Measurements from ENCODE around the gene CA10.

The CA10 gene

DNA sequence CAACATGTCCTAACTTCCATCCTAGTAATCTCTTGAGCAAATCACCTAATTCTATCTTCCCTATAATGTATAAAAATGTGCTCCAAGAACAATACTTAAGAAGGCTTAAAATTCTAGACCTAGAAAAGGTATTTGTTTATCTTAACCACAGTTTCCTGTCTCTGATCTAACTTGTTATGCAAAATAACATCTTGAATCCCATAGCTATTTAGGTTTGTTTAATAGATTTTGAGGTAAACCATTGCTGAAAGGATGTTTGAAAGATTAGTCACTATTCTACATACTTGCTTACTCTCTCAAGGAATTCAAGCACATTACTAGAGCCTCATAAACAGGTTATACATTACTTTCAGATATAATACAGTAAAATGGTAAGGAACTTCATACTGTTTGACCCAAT is 13.0 kb downstream of the CA10 start:
- no peak for DNase-seq

DNA sequence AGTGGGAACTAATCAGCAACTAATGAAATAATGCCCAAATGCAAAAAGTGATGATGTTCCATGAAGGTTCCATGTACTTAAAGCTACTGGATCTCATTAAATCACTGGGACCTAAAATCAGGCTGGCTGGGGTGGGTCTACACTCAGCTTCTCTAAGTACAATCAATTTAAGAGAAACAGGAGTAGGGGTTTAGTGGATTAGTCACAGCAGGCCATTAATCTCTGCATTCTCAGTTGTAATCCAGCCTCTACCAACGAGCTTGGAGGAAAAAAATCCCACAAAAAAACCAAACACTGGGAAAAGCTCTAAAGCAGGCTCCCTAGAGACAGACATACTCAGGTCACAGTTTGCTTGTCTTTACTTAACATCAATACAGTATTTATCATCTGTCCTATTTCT is 15.0 kb downstream of the CA10 start:
- no peak for DNase-seq

DNA sequence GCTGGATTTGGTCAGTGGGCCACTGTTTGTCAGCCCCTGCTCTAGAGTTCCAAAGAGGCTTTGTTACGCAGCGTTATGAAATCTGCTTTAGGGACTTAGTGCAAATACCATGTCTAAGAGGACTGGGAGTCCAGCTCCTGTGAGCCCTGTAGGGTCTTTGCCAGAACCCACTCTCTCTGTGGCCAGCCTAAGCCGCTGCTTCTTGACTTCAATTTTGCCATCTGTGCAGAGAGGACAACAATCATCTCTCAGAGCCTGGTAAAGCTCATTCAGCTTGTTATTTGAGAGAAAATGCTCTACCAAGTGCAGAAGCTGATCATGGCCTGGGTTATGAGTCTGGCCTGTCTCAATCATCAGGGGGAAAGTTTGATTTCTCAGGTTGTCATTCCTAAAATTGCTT is 17.9 kb downstream of the CA10 start:
- DNase-seq: no peak

DNA sequence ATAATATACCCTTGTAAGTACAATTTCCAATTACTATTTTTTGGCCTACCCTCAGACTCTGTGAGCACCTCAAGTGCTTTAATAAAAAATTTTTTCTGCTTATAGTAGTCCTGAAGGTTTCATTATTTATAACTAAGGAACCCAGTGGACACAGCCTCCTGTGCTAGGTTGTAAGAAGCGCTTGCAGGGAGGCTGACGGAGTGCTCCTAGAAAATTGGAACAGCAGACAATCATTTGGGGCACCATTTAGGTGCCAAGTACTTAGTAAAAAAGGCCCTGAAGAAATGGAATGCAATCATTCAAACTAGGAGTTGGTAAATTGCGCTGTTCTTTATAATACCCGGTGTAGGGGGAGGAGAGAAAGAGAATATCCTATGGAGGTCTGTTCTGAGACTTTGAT is 19.8 kb downstream of the CA10 start:
- DNase-seq: no peak

DNA sequence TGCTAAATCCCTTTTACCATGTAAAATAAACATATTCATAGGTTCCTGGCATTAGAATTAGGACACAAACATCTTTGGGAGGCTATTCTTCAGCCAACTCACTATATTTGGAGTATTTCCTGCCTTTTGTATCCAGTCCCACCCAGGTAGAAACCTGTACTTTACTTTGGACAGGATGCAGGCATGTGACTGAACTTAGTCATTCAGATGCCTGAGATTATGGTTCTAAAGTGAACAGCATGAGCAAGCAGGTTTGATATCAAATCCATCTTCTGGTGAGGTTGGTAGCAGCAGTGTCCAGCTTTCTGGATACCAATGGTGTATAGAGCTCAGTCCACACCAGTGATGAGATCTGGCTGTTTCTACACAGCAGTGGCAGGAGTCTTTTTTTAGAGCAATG is 20.2 kb downstream of the CA10 start:
- no peak for DNase-seq

DNA sequence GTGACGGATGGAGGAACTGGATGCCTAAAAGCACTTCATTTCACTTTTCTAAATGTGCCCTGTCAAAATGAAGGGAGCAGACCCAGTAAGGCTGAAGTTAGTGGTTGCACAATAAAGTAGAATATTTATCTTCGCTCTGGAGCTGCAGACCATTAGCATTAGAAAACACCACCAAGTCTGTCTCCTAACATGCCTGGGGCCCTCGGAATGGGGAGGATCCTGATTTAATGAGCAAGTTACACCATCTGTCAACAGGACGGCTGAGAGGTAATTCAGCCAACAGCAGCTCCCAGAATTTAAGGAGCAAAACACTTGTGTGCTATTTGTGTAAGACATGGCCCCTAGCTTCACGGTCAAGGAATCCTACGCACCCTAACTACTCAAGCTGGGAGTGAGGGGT is 22.3 kb downstream of the CA10 start:
- no peak for DNase-seq

DNA sequence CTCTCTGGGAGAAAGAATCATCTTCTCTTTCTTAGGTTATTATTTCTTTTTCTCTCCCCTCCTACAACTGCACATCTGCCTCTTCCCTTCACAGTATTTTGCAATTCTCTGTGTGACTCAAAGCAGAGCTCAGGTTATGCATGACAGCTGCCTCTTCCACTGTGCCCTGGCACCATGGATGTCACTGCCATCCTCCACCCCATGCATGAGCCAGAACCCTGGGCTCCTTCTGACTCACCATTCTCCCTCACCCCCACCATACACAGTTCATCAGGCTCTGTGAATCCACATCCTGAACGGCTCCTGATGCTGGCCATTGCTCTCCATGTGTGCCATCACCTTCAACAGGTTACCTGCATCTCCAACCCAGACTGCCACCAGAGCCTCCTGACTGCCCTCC is 23.9 kb downstream of the CA10 start:
- no peak for DNase-seq

DNA sequence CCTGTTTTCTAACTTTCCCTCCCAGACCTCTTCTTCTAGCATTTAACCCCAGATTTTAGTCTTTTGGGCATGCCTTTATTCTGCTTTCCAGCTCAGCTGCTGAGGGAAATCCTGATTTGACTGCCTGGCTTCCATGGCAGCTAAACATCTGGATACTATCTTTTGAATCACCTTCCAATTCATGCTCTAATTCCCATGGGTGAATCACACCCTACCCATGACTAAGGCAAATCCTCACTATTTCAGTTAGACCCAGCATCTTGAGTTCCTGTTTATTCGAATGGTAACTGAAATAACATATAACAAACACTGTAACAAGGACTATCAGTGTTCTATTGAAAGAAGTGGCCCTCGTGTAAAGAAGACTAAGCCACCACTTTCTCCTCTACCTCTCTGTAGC is 29.8 kb downstream of the CA10 start:
- DNase-seq: no peak

DNA sequence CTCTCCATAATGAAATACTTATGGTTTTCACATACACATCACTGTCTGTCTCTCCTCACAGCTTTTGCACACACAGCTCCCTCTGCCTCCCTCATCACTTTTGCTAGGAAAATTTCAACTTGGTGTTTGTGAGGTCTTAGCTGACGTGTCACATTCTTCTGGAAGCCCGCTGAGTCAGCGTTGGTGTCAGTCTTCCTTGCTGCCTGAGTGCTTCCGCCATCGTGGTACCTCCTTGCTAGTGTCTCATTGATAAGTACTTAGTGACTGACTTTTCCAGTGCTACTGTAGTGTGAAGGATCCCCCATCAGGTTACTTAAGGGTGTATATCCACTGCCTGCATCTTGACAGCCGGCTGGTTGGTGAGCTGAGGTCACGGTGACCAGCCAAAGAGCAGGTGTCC is 33.5 kb downstream of the CA10 start:
- no peak for DNase-seq

DNA sequence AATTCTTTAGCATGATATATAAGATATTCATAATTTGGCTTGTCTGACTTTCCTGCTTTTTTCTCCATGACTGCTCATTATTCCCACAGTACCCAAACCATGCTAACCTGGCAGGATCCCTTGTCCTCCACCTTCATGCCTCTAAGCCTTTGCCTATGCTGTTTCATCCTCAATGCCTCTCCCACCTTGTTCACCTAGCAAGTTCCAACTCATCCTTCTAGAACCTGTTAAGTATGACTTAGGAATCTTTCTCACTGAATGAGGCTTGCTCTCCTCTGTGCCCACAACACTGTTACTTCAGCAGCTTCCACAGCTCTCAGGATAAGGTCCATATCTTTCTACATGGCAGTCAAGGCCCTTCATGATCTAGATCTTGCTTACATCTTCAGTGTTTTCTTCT is 34.0 kb downstream of the CA10 start:
- no peak for DNase-seq

DNA sequence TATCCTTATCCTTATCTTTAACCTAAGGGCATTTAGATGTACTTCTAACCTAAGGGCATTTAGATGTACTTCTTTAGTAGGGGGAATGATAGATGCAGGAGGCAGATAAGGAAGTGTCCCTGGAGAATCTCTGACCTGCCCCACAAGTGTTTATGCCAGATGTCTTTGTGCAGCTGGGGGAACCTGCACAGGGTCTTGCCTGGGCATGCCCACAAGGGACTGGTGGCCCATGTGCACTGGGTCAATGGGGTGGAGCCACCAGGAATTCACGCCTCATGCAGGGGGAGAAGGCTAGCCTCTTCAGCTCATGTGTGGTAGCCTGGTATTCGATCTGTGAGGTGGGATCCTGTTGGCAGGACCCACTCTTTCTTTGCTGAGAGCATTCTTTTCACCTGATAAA is 38.0 kb downstream of the CA10 start:
- no peak for DNase-seq

DNA sequence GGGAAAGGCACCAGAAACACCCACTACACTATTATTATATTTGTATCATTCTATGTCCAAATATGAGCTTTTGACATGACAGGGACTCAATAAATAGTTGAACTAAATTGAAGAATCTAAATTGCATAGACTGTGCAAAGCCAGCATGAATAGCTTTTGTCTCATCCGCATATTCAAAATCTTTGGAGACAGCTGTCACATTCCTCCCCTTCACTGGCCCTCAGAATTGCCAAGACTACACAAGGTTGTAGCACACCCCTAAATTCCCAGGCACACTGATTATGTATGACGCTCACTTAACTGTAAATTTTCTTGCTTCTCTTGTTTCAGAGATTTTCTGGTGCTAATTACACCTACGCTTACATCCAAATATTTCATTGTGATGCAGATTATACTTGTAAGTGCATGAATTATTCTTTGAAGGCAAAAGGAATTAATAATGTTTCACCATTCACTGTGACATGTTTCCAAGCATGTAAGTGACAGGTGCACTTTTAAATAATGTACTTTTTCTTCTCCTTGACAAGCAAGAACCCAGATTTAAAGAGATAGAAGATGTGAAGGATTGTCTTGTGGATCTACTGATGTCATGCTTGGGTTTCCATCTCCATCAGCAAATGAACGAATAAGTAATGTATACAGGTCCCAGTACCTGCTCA is 47.5 kb downstream of the CA10 start:
- DNase-seq: no peak

DNA sequence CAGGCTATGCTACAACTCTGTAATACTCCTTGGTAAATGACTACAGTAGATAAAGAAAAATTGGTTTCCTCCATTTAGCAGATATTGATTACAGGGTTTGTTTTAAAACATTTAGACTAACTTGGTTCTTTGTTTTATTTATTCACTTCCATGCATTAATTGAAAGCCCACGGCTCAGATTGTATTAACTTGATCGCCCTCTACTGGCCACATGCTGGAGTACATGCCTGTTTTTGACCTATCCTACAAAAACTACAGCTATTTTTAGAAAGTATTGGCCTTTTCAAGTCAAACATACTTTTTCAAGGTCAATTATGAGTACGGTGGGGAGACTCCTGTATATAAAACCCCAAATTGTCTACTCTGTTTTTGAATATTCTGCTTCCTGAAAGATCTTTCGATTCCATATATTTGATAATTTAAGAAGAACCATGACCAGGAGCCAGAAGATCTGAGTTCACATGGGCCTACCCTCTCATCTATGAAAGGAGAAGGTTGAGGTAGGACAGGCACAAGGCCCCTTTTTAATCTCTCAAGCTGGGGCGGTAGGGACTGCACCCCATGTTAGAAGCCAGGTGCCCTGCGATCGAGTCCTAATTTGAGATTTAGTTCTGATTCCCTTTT is 51.8 kb downstream of the CA10 start:
- peak; percentile 45 for DNase-seq

DNA sequence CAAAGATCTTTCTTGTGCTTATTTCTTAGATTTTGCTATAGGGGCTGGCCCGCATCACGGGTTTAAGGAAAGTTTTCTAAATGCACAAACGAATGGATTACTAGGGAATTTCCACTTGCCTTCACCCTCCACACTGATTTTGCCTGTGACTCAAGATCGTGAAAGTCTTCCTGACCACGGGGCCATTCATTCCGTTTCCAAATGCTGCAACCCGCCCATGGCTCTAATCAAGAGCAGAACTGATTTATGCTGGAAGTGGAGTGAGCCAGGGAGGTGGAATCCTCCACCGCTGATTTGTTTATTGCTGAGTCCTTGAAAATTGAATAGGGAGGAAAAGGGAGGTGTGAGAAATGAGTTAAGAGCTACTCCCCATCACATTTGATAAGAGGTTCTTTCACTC is 52.4 kb downstream of the CA10 start:
- no peak for DNase-seq

DNA sequence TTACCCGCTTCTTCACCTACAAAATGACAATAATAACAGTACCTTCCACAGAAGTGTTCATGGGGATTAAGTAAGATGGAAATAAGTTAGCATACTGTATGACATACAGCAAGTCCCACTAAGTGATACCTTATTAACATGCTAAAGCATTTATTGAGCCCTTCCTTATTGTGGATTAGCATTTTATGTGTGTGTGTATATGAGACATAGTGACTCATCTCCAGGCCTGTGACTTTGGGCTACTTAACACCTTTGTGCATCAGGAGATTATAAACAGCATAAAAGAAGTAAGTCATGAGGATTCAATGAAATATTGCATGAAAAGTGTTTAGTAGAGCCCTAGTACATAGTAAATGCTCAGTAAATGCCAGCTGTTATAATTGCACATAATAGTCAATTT is 52.9 kb downstream of the CA10 start:
- no peak for DNase-seq

DNA sequence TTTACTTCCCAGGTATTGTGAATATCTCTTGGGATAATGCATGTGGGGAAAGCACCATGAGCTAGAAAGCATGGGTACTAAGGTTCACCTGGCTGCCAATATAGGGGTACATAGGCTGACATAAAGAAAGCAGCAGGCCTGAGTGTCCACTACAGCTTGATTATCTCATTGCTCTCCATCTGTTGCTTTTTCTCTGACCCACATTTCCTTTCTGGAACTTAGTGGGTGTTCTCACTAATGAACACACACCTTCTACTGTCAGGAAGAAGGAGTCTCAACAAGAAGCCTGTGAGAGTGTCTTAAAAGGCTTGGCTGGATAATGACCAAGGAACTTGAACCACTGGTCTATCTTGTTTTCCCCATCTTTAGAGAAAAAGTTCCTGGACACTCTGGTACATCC is 62.5 kb downstream of the CA10 start:
- no peak for DNase-seq

DNA sequence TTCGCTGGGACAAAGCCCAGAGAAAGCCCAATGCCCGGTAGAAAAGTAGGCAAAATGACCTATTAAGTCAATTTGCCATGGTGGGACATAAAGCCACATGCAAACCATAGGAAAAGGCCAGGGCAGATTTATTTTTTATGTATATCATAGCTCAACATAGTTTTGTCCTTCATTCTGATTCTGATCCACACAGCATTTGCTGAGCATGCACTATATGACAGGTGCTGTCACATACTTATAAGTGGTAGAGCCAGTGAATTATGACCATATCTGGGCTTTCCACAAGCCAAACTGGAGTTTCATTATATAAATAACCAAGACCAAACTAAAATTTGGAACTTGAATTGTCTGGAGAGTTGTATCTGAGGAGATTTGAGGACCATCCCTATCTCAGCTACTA is 74.3 kb downstream of the CA10 start:
- no peak for DNase-seq

DNA sequence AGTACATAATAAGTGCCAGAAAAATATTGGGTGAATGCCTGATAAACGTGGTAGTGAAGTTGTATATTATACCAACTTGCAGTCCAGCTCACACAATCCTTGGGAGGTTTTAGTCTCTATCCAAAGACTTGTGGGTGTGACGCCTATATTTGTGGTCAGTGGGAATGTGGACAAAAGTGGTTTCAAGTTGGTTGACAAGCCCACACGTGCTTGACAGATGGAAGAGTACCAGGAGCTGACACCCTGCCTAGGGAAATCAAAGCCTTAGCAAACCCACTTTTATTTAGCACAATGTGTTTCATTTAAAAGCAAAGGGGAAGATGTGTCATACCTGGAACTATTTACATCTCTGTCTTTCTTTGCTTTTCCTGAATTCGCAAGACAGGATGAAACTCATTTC is 79.0 kb downstream of the CA10 start:
- no peak for DNase-seq

DNA sequence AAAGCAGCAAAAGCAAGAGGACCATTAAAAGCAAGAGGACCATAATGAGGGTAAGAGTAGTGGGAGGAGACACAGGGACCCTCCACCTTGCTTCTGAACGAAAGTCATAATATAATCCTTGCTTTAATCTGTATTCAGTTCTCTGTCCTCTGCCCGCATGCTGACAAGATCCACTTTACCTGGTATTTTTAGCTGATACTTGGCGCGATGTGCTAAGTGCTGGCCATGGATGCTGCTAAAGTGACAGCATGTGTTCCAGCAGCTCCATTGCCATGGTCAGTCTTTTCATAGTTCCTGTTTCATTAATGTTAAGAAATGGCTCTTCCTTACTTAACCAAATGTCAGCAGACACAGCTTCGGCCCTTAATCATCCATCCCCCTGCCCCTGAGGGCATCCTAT is 86.8 kb downstream of the CA10 start:
- no peak for DNase-seq

DNA sequence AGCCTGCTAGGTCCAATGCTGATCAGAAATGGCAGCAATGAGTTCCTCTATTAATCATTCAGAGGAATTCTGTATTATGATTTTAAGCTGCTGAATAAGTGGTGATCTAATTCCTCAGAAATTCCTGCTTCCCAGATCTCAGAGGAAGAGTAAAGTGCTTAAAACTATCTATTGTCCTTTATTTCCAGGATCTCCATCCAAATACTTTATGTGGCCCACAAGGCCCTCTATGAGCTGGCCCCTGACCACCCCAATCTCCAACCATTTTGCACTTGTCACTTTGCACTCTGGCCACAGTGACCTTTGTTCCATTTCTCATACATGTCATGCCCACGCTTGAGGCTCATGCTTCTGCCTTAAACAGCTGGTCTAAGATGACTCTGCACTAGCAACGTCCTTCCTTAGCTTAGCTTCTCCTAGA is 93.7 kb downstream of the CA10 start:
- DNase-seq: no peak

DNA sequence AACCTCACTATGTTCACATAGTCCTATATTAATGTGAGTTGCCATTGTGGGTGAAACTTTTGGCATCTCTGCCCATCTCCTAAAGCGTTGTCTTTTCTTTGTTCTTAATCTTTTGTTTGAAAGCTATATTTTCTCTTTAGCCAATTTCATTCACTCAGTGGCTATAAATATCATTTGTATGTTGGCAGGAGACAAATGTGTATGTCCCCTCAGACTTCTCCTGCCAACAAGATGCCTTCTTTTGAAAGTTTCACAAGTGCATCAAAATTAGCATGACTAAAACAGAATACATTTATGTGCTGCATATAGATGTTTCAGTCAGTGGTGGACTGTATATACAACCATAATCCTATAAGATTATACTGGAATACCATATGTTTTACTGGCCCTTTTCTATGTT is 109.0 kb downstream of the CA10 start:
- no peak for DNase-seq

DNA sequence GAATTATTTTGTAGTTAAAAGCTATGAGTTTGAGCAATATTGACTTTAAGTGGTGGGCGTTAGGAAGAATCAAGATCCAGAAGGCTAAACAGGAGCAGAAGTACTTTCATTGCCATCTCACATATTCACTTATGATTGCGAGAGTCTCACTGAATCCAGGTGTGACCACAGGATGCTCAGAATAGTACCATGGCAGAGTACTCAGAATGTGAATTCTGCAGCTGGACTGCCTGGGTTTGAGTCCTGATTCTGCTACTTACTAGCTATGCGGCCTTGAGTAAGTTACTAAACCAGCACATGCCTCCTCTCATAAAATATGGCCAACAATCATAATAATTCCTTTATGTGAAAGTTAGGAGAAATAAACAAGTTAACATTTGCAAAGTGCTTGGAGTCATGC is 109.5 kb downstream of the CA10 start:
- no peak for DNase-seq

DNA sequence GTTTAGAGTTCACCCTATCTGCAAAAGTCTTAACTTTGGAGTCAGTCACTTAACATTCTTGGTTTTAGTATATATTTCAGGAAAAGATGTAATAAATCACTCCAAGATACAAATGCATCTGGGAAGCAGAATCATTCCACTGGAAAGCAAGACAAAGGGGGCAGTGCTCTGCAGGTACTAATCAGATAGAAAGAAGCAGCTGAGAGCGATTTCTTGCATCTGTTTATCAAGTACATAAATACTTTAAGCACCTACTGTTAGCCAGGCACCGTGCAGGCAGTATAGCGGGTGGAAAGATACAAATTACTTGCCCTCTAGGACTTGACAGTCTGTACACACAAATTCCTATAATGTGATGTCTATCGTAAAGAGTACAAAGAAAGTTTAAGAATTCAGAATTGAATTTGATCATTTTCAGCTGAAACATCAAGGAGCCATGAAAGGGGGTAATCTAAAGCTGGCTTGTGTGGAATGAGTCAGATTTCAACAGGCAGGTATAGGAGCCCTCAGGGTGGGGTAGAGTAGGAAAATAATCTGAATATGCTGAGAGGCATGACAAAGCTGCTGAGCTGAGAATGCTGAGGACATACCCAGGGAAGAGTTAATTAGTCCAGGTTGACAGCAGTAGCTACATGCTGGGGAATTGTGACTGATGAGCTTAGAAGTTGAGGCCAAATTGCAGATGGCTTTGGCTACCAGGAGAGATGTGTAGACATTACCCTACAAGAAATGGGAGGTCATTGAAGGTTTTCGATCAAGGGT is 110.2 kb downstream of the CA10 start:
- no peak for DNase-seq

DNA sequence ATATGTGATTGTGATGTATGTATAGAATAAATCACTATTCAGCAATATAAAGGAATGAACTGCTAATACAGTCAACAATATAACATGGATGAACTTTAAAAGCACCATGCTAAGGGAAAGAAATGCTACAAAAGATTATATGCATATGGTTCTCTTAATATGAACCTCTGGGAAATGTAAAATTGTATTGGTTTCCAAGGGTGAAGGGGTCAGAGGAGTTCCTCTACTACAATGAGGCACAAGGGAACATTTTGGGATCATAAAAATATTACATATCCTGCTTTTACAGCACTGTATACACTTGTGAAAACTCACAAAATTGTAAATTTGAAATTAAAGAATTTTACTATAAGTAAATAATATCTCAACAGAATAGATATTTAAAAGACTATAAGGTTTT is 111.4 kb downstream of the CA10 start:
- no peak for DNase-seq
